Stimulated activated CD8-positive, alpha-beta memory T cell treated with anti-CD3 and anti-CD28 coated beads, Interleukin-15, amount 100 ng/mL, for 1 hour (primary cell): Measurements from ENCODE around the gene FBL.

Experiments used
- DNase-seq: peaks from one replicate; pipeline ENCODE4 v3.0.0-alpha.2; 2020; ENCODE audit warnings: low read depth

The FBL gene

DNA sequence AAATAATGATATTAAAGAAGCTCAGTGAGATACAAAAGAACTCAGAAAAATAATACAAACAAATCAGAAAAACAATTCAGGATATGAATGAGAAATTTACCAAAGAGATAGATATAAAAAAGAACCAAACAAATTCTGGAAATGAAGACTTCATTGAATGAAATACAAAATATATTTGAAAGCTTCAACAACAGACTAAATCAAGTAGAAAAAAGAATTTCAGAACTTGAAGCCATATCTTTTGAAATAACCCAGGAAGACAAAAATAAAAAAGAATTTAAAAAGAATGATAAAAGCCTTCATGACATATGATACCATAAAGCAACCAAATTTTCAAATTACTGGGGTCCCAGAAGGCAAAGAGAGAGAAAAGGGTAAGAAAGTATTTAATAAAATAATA, 57.9 kb downstream of the FBL start:
- DNase-seq, result no peak
